GM23338 (cell line): Measurements from ENCODE around the gene RAB11FIP3. TPM values are rescaled to one million over a fixed set of nuclear protein-coding genes. Genes with fewer than 3 reads are reported as not detected.

Source experiments
- ATAC-seq: fragments of 200-7000 bp; cut with Tn5 transposase; 3 replicates; pipeline ENCODE4 v1.9.1; 2020
- DNase-seq: peaks from one replicate; pipeline ENCODE4 v3.0.0-alpha.2; 2015; ENCODE audit warnings: low spot score
- H2AFZ ChIP-seq: fragments of 200-600 bp; sonication (generic); 2 replicates; pipeline ENCODE4 v1.8.0; 2016; ENCODE audit warnings: antibody characterized with exemption, mild to moderate bottlenecking, moderate library complexity
- H3F3A ChIP-seq: fragments of 200-600 bp; sonication (generic); replicated peaks from 2 replicates; pipeline ENCODE4 v1.8.0; 2017; ENCODE audit warnings: antibody characterized with exemption, mixed run types, low read depth
- H3K27ac ChIP-seq: fragments of 200-600 bp; sonication (generic); 2 replicates; pipeline ENCODE4 v1.6.1; 2016; ENCODE audit warnings: low read depth
- H3K27me3 ChIP-seq: fragments of 200-600 bp; sonication (generic); 2 replicates; pipeline ENCODE4 v1.8.0; 2016; ENCODE audit warnings: mild to moderate bottlenecking, mixed run types, moderate library complexity; ENCODE audit not compliant: insufficient read depth
- H3K36me3 ChIP-seq: fragments of 200-600 bp; sonication (generic); 2 replicates; pipeline ENCODE4 v1.8.0; 2016; ENCODE audit warnings: mild to moderate bottlenecking; ENCODE audit not compliant: insufficient read depth
- H3K4me1 ChIP-seq: fragments of 200-600 bp; sonication (generic); 2 replicates; pipeline ENCODE4 v1.8.0; 2016; ENCODE audit warnings: mild to moderate bottlenecking, moderate library complexity; ENCODE audit not compliant: insufficient read depth
- H3K4me2 ChIP-seq: fragments of 200-600 bp; sonication (generic); 2 replicates; pipeline ENCODE4 v1.7.1; 2017; ENCODE audit warnings: mixed run types
- H3K4me3 ChIP-seq: fragments of 200-600 bp; sonication (generic); 2 replicates; pipeline ENCODE4 v1.6.1; 2016; ENCODE audit warnings: mixed run types
- H3K79me2 ChIP-seq: fragments of 200-600 bp; sonication (generic); replicated peaks from 2 replicates; pipeline ENCODE4 v1.8.0; 2017; ENCODE audit warnings: mild to moderate bottlenecking; ENCODE audit not compliant: insufficient read depth
- H3K9me2 ChIP-seq: fragments of 200-600 bp; sonication (generic); 2 replicates; pipeline ENCODE4 v1.8.0; 2017; ENCODE audit not compliant: insufficient read depth
- H4K20me1 ChIP-seq: fragments of 200-600 bp; sonication (generic); replicated peaks from 2 replicates; pipeline ENCODE4 v1.8.0; 2017; ENCODE audit warnings: mild to moderate bottlenecking; ENCODE audit not compliant: insufficient read depth
- H3K27ac Mint-ChIP-seq: 2 replicates; pipeline ENCODE4 v1.8.0; 2020; ENCODE audit warnings: inconsistent platforms, mild to moderate bottlenecking, moderate library complexity, mixed read lengths
- H3K27me3 Mint-ChIP-seq: 3 replicates; pipeline ENCODE4 v1.8.0; 2022; ENCODE audit warnings: low read depth, mild to moderate bottlenecking, moderate library complexity, mixed read lengths, inconsistent platforms; ENCODE audit not compliant: insufficient read depth, poor library complexity
- H3K36me3 Mint-ChIP-seq: 3 replicates; pipeline ENCODE4 v1.8.0; 2021; ENCODE audit warnings: low read depth, mild to moderate bottlenecking, inconsistent platforms, moderate library complexity, mixed read lengths
- H3K4me1 Mint-ChIP-seq: 3 replicates; pipeline ENCODE4 v1.8.0; 2020; ENCODE audit warnings: mild to moderate bottlenecking, inconsistent platforms, mixed read lengths
- H3K4me3 Mint-ChIP-seq: 3 replicates; pipeline ENCODE4 v1.8.0; 2021; ENCODE audit warnings: moderate library complexity, mild to moderate bottlenecking, inconsistent platforms, mixed read lengths
- H3K9me3 Mint-ChIP-seq: 3 replicates; pipeline ENCODE4 v1.8.0; 2020; ENCODE audit warnings: moderate library complexity, mild to moderate bottlenecking, inconsistent platforms, mixed read lengths
- CREB1 ChIP-seq: fragments of 250-450 bp; sonication (Bioruptor Pico); IDR thresholded peaks from 2 replicates; pipeline ENCODE4 v1.5.0; 2020; ENCODE audit warnings: low read depth, mild to moderate bottlenecking, moderate library complexity
- CTCF ChIP-seq, 2 experiments: fragments of 200-600 bp in 1 of 2; sonication (generic) in 1 of 2; conservative IDR thresholded peaks; 2 replicates each; pipeline versions ENCODE4 v1.5.1 to v1.6.1; 2016 to 2017; ENCODE audit warnings: antibody characterized with exemption in 2 of 2, low read depth in 2 of 2, mild to moderate bottlenecking in 2 of 2, moderate library complexity in 1 of 2
- EZH2 ChIP-seq: fragments of 200-600 bp; sonication (generic); IDR thresholded peaks from one replicate; pipeline ENCODE4 v1.8.0; 2017; ENCODE audit warnings: antibody characterized with exemption, mild to moderate bottlenecking, low read depth; ENCODE audit not compliant: unreplicated experiment
- JUNB ChIP-seq: IDR thresholded peaks from one replicate; pipeline ENCODE4 v1.6.1; 2016; ENCODE audit warnings: antibody characterized with exemption; ENCODE audit not compliant: unreplicated experiment
- NANOG ChIP-seq: IDR thresholded peaks from 2 replicates; pipeline ENCODE4 v1.6.1; 2016; ENCODE audit warnings: antibody characterized with exemption, borderline replicate concordance
- POLR2AphosphoS5 ChIP-seq: IDR thresholded peaks from 2 replicates; pipeline ENCODE4 v1.6.1; 2016; ENCODE audit warnings: antibody characterized with exemption, low read depth
- STAT1 ChIP-seq: IDR thresholded peaks from one replicate; pipeline ENCODE4 v1.6.1; 2016; ENCODE audit warnings: antibody characterized with exemption; ENCODE audit not compliant: unreplicated experiment
- ZNF114 ChIP-seq: fragments of 250-450 bp; sonication (Bioruptor Pico); IDR thresholded peaks from 2 replicates; pipeline ENCODE4 v1.5.0; 2020; ENCODE audit warnings: mild to moderate bottlenecking, moderate library complexity
- ZNF462 ChIP-seq: fragments of 250-450 bp; sonication (Bioruptor Pico); IDR thresholded peaks from 2 replicates; pipeline ENCODE4 v1.5.0; 2020; ENCODE audit warnings: mild to moderate bottlenecking, moderate library complexity
- long read RNA-seq: library from polyadenylated mRNA; unstranded; transcript quantifications from one replicate; pipeline ENCODE4 v2.0.0, GENCODE V29; 2020; ENCODE audit not compliant: unreplicated experiment
- polyA plus RNA-seq: library from polyadenylated mRNA; unstranded; fragments of >200 nt; fragmentation: Nextera tagmentation; extraction: Ambion mirVana; gene quantifications from 2 replicates; pipeline ENCODE4 v1.2.1, GENCODE V29; 2016
- total RNA-seq: library from RNA; depleted of rRNA; stranded (reverse); fragments of >200 nt; shearing (Covaris generic); gene quantifications from 2 replicates; pipeline ENCODE4 v1.2.3, GENCODE V29; 2014; rRNA removed

RAB11FIP3 gene
- total RNA-seq (27.9 and 29.2 TPM in 2 replicates), polyA plus RNA-seq (3.2 and 4.4 TPM in 2 replicates)
- long read RNA-seq, partial matches to known transcripts = 0 of 2 reads
- long read RNA-seq, other reads (novel, unspliced or antisense) = 2 of 2 reads

GRCh38 chr16:425082-425718, at the start of gene RAB11FIP3:
Gene RAB11FIP3 (plus strand): TSS chr16:425649. CDS start chr16:426007, 358 bp downstream.
- H3K27ac Mint-ChIP-seq = no peak within 1 kb of the TSS
- H3K27me3 Mint-ChIP-seq = peaks cover 47% of the 10 kb centered on the region
- no peak within 1 kb of the TSS for H3K27ac ChIP-seq
- H3F3A ChIP-seq = peaks cover 9% of the 10 kb centered on the region; the same call in 1 of the 2 replicates
- peaks cover 11% of the 10 kb centered on the region for H3K4me1 Mint-ChIP-seq
- peak; percentile 86 for DNase-seq
- no peaks in the 10 kb centered on the region for H3K9me2 ChIP-seq
- peaks cover 9% of the 10 kb centered on the region for H3K36me3 Mint-ChIP-seq
- H4K20me1 ChIP-seq = peaks cover 19% of the 10 kb centered on the region
- TF ChIP-seq POLR2AphosphoS5 = peak; percentile 81
- TF ChIP-seq CREB1 (CRISPR knock-in tag) = peak; percentile 91
- peak; percentile 21 to 32; a peak in 2 of 4 replicates for TF ChIP-seq CTCF (conservative IDR thresholded peaks at IDR 0.05; ENCODE audit: low read depth in 2 of 2)
- TF ChIP-seq JUNB = no peak
- H2AFZ ChIP-seq = peak within 1 kb of the TSS; percentile 100
- peaks cover 37% of the 10 kb centered on the region for H3K79me2 ChIP-seq
- peak within 1 kb of the TSS; percentile 83 for H3K4me3 ChIP-seq
- peaks cover 43% of the 10 kb centered on the region for H3K27me3 ChIP-seq
- H3K4me1 ChIP-seq = peaks cover 8% of the 10 kb centered on the region
- no peaks in the 10 kb centered on the region for H3K36me3 ChIP-seq
- peak; percentile 85 for ATAC-seq
- H3K4me3 Mint-ChIP-seq = peak within 1 kb of the TSS; percentile 77
- H3K4me2 ChIP-seq = peak within 1 kb of the TSS; percentile 94
- H3K9me3 Mint-ChIP-seq = 0 out of 3 replicates have a peak, but pooled peaks cover 4% of the 10 kb centered on the region

GRCh38 chr16:375927-376816, 49.3 kb upstream of the RAB11FIP3 start:
- H3K9me3 Mint-ChIP-seq = no peaks in the 10 kb centered on the region; the same call in 2 of the 3 replicates
- peaks cover 3% of the 10 kb centered on the region; the same call in 1 of the 2 replicates for H3K36me3 ChIP-seq
- H3K27ac Mint-ChIP-seq = no peak overlapping the region
- no peak overlapping the region for H3K4me3 ChIP-seq
- H3K27ac ChIP-seq = no peak overlapping the region
- no peak overlapping the region for H3K4me2 ChIP-seq
- no peak for DNase-seq
- peaks cover 19% of the 10 kb centered on the region for H3K36me3 Mint-ChIP-seq
- H3K9me2 ChIP-seq = no peaks in the 10 kb centered on the region
- H3K79me2 ChIP-seq = peaks cover 27% of the 10 kb centered on the region
- ATAC-seq = no peak
- H3K4me1 Mint-ChIP-seq = peaks cover 13% of the 10 kb centered on the region; the same call in 2 of the 3 replicates
- H3K27me3 ChIP-seq = no peaks in the 10 kb centered on the region
- no peak overlapping the region for H3K4me3 Mint-ChIP-seq
- peaks cover 8% of the 10 kb centered on the region for H3K27me3 Mint-ChIP-seq
- H2AFZ ChIP-seq = no peak overlapping the region
- peaks cover 7% of the 10 kb centered on the region; the same call in 1 of the 2 replicates for H3F3A ChIP-seq
- H3K4me1 ChIP-seq = peaks cover 6% of the 10 kb centered on the region
- peaks cover 5% of the 10 kb centered on the region for H4K20me1 ChIP-seq
- TF ChIP-seq ZNF114 (no peak), EZH2 (no peak), STAT1 (no peak), CREB1 (CRISPR knock-in tag) (no peak), NANOG (no peak), JUNB (no peak), ZNF462 (CRISPR knock-in tag) (no peak)
